Naive thymus-derived CD4-positive, alpha-beta T cell (primary cell): ENCODE results near the gene PPID. TPM values are rescaled to one million over a fixed set of nuclear protein-coding genes. Genes with fewer than 3 reads are reported as not detected.
"Not testable (repeated sequence)": the region's sequence is repeated elsewhere in the genome, so short reads cannot be mapped to it uniquely, and the experiment has no call there.

ENCODE experiments used
- ATAC-seq: fragments of 150-1000 bp; cut with Tn5 transposase; 2 replicates; pipeline ENCODE4 v1.10.0; 2021; ENCODE audit warnings: mild to moderate bottlenecking, moderate library complexity
- CTCF ChIA-PET: fragments of 350-600 bp; sonication (Branson Sonifier 250); formaldehyde crosslinking; loops from one replicate; lab custom pipeline; 2021; ENCODE audit warnings: antibody characterized with exemption; lab: Charles Lee
- POLR2A ChIA-PET: fragments of 350-600 bp; sonication (Branson Sonifier 250); formaldehyde crosslinking; loops from one replicate; lab custom pipeline; 2021; ENCODE audit warnings: antibody characterized with exemption, inconsistent platforms; lab: Charles Lee
- DNase-seq, 9 donors: peaks; one replicate each; pipeline versions ENCODE4 v3.0.0 to v3.0.0-alpha.2; 2020 to 2022; ENCODE audit warnings: mixed read lengths in 1 of 9
- H3K27ac ChIP-seq: one replicate; pipeline ENCODE4 v1.7.0; 2013; ENCODE audit warnings: mild to moderate bottlenecking, low read depth, low read length, moderate library complexity
- H3K27me3 ChIP-seq, 2 donors: one replicate each; pipeline ENCODE4 v1.7.0; 2013; ENCODE audit warnings: low read length in 2 of 2, mild to moderate bottlenecking in 2 of 2, moderate library complexity in 2 of 2; ENCODE audit not compliant: control insufficient read depth in 2 of 2, insufficient read depth in 2 of 2
- H3K36me3 ChIP-seq, 3 experiments: 1 replicate in 2 of 3; 2 replicates in 1 of 3; pipeline ENCODE4 v1.7.0; 2013; ENCODE audit warnings: low read length in 3 of 3, mild to moderate bottlenecking in 3 of 3, moderate library complexity in 1 of 3; ENCODE audit not compliant: insufficient read depth in 3 of 3, control insufficient read depth in 2 of 3
- H3K4me1 ChIP-seq, 2 donors: one replicate each; pipeline ENCODE4 v1.7.0; 2013; ENCODE audit warnings: low read length in 2 of 2, mild to moderate bottlenecking in 2 of 2, moderate library complexity in 1 of 2; ENCODE audit not compliant: control insufficient read depth in 2 of 2, insufficient read depth in 2 of 2
- H3K4me3 ChIP-seq: 2 replicates; pipeline ENCODE4 v1.7.0; 2013; ENCODE audit warnings: mild to moderate bottlenecking, low read length
- H3K9me3 ChIP-seq, 3 experiments: 1 replicate in 2 of 3; 2 replicates in 1 of 3; pipeline ENCODE4 v1.7.0; 2013; ENCODE audit warnings: low read length in 3 of 3; ENCODE audit not compliant: control insufficient read depth in 2 of 3
- H3K27ac Mint-ChIP-seq, 9 donors: one replicate each; pipeline ENCODE4 v1.8.0; 2020 to 2022; ENCODE audit warnings: mixed read lengths in 9 of 9, mild to moderate bottlenecking in 8 of 9, moderate library complexity in 5 of 9, inconsistent platforms in 2 of 9
- H3K27me3 Mint-ChIP-seq, 5 donors: one replicate each; pipeline ENCODE4 v1.8.0; 2021 to 2022; ENCODE audit warnings: mixed read lengths in 5 of 5, mild to moderate bottlenecking in 1 of 5
- H3K36me3 Mint-ChIP-seq, 5 donors: one replicate each; pipeline ENCODE4 v1.8.0; 2020 to 2022; ENCODE audit warnings: mixed read lengths in 5 of 5, mild to moderate bottlenecking in 3 of 5, inconsistent platforms in 1 of 5
- H3K4me1 Mint-ChIP-seq, 7 donors: one replicate each; pipeline ENCODE4 v1.8.0; 2020 to 2022; ENCODE audit warnings: mixed read lengths in 7 of 7, mild to moderate bottlenecking in 3 of 7, inconsistent platforms in 1 of 7
- H3K4me3 Mint-ChIP-seq, 10 donors: one replicate each; pipeline ENCODE4 v1.8.0; 2020 to 2022; ENCODE audit warnings: mild to moderate bottlenecking in 10 of 10, mixed read lengths in 10 of 10, moderate library complexity in 6 of 10, inconsistent platforms in 2 of 10
- H3K9me3 Mint-ChIP-seq, 11 donors: one replicate each; pipeline ENCODE4 v1.8.0; 2020 to 2022; ENCODE audit warnings: mixed read lengths in 11 of 11, mild to moderate bottlenecking in 4 of 11, inconsistent platforms in 1 of 11, moderate library complexity in 1 of 11
- intact Hi-C, 2 donors: fragments of 100-400 bp; cut with micrococcal nuclease; formaldehyde crosslinking; loops; one replicate each; pipeline ENCODE4 v1.15.1; 2023
- polyA plus RNA-seq, 2 donors: library from polyadenylated mRNA; unstranded; fragments of 300-500 nt; fragmentation: Illumina TruSeq; gene quantifications; one replicate each; pipeline ENCODE4 v1.2.3, GENCODE V29; 2021
- total RNA-seq, 6 experiments: library from RNA in 5 of 6; stranded (reverse) in 5 of 6; gene quantifications; 1 replicate in 5 of 6; 2 replicates in 1 of 6; pipeline ENCODE4 v1.2.3 and lab custom pipeline; 2021 to 2026

Gene PPID
- total and polyA plus RNA-seq, 7 experiments from 2014 or later: 13.4 to 52.0 (median 28.9) TPM

DNA sequence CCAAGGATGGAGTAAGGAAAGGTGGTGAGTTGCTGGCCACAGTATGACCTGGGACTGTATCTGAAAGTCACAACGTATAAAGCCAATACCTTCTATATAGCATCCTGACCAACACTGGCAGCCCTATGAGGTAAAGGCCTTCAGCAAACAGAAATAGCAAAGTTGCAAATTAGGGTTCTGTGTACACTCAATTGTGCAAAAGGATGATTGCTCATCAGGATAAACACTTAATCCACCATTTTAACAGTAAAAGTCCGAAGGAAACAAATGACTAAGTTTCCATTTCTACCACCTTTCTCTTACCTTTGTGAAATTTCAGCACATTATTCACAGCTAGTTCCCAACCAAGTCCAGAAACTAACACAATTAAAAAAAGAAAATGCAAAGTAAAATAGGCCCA lies 44.3 kb upstream of the PPID start:
- ChIA-PET POLR2A (no interaction called here), CTCF (no interaction called here)
- Mint-ChIP-seq H3K27ac (peak overlapping the region in 7 of 9 donors; percentile 2 to 91 (median 80)), H3K27me3 (peaks cover 0 to 5% (median 0%) of the 10 kb centered on the region in 5 donors), H3K36me3 (no peaks in the 10 kb centered on the region), H3K4me3 (peak overlapping the region in 9 of 10 donors; percentile 80 to 95 (median 86)), H3K9me3 (peaks cover 0 to 4% (median 0%) of the 10 kb centered on the region in 11 donors), H3K4me1 (peaks cover 17 to 44% (median 34%) of the 10 kb centered on the region in 7 donors)
- intact Hi-C loops: no loop called here
- DNase-seq (no peak), ATAC-seq (no peak)
- no peak overlapping the region for H3K27ac ChIP-seq
- no peaks in the 10 kb centered on the region for H3K27me3 ChIP-seq
- H3K4me1 ChIP-seq: peaks cover 0 to 8% of the 10 kb centered on the region in 2 donors
- peaks cover 0 to 5% (median 0%) of the 10 kb centered on the region in 3 experiments for H3K36me3 ChIP-seq
- no peak overlapping the region for H3K4me3 ChIP-seq
- no peaks in the 10 kb centered on the region for H3K9me3 ChIP-seq

DNA sequence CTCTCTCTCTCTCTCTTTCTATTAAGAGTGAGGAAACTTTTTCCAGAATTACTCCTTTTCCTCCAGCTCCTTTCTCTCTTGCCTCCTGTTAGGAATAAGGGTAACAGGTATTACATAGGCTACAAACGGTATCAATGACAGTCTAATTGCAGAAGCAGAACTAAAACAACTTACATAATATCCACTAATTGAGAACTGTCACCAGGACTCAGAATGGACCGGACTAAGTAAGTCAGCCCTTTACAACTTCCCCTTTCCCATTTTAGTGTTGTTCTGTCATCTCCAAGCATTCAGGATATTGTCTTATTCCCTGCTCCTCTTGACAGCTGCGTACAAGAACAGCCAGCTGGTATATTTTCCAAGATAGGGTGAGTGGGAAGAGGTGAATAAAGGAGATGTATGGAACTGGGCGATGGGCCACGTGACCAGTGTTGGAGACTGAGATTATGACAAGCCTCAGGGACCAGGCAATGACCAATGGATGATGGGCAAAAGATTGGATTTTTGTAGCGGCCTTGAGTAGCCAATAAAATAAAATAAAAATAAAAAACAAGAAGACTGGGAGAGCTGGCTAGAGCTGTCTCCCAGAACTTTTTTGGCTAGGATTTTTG lies 43.3 kb upstream of the PPID start:
- Mint-ChIP-seq H3K27me3 (peaks cover 0 to 5% (median 0%) of the 10 kb centered on the region in 5 donors), H3K27ac (peak overlapping the region in 1 of 9 donors; percentile 43), H3K4me1 (peaks cover 11 to 35% (median 29%) of the 10 kb centered on the region in 7 donors), H3K4me3 (no peak overlapping the region), H3K36me3 (no peaks in the 10 kb centered on the region), H3K9me3 (peaks cover 0 to 4% (median 0%) of the 10 kb centered on the region in 11 donors)
- POLR2A ChIA-PET: interaction anchor here (0.6 kb wide), 1 partner anchor 39 kb away, joined by 3 read pairs; no protein-coding TSS in a partner anchor
- ATAC-seq (no peak), DNase-seq (no peak)
- no peaks in the 10 kb centered on the region for H3K9me3 ChIP-seq
- peaks cover 0 to 8% of the 10 kb centered on the region in 2 donors for H3K4me1 ChIP-seq
- intact Hi-C loops: no loop called here
- no peaks in the 10 kb centered on the region for H3K27me3 ChIP-seq
- H3K27ac ChIP-seq: no peak overlapping the region
- no peak overlapping the region for H3K4me3 ChIP-seq
- H3K36me3 ChIP-seq: peaks cover 0 to 5% (median 0%) of the 10 kb centered on the region in 3 experiments
- CTCF ChIA-PET: interaction anchor here (0.7 kb wide), 1 partner anchor 14 kb away, joined by 3 read pairs; no protein-coding TSS in a partner anchor

DNA sequence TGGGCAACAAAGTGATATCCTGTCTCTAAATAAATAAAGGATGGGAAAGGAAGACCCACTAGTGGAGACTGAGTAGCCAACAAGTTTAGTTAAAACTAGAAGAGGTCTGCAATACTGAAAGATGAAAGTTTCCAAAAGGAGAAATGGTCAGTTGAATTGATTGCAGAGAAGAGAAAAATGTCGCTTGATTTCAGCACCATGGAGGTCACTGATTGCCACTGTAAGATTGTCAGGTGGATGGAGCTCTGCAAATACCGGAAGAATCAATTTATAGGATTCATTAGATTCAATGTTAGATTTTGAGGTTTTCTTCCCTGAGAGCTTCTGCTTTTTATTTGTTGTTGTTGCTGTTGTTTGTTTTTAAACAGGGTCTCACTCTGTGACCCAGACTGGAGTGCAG lies 40.3 kb upstream of the PPID start:
- ATAC-seq: no peak
- DNase-seq: no peak
- Mint-ChIP-seq H3K27me3 (peaks cover 1 to 8% (median 4%) of the 10 kb centered on the region in 5 donors), H3K4me1 (peaks cover 0 to 14% (median 9%) of the 10 kb centered on the region in 7 donors), H3K27ac (no peak overlapping the region), H3K36me3 (peaks cover 0 to 5% (median 0%) of the 10 kb centered on the region in 5 donors), H3K4me3 (no peak overlapping the region), H3K9me3 (peaks cover 0 to 2% (median 0%) of the 10 kb centered on the region in 11 donors)
- intact Hi-C loops: no loop called here
- Histone ChIP-seq H3K4me3 (no peak overlapping the region), H3K9me3 (no peaks in the 10 kb centered on the region), H3K36me3 (no peaks in the 10 kb centered on the region), H3K27me3 (no peaks in the 10 kb centered on the region), H3K4me1 (no peaks in the 10 kb centered on the region), H3K27ac (no peak overlapping the region)
- ChIA-PET CTCF (interaction anchor here (0.7 to 1.0 kb wide), 2 partner anchors 15 to 88 kb away, joined by 3 to 4 read pairs; no protein-coding TSS in a partner anchor), POLR2A (no interaction called here)

DNA sequence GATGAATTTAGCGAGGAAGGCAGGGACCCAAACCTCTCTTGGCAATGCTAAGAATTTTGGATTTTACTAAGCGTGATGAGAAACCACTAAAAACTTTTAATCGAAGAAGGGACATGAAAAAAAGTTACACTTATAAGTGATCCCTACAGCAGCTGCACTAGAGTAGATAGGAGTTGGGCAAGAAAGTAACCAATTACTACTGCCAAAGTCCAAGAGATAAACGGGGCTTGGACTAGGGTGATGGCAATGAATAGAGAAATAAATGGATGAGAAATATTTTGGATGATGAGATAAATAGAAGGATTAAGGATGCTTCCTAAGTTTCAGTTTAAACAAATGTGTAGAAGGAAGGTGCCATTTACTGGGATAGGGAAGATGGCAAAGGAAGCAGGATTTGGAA lies 39.4 kb upstream of the PPID start:
- no peak overlapping the region for H3K27ac ChIP-seq
- ChIA-PET POLR2A (no interaction called here), CTCF (interaction anchor here (0.6 kb wide), 1 partner anchor 30 kb away, joined by 4 read pairs; no protein-coding TSS in a partner anchor)
- DNase-seq (no peak), ATAC-seq (no peak)
- H3K36me3 ChIP-seq: no peaks in the 10 kb centered on the region
- Mint-ChIP-seq H3K4me3 (no peak overlapping the region), H3K36me3 (peaks cover 0 to 5% (median 3%) of the 10 kb centered on the region in 5 donors), H3K9me3 (peaks cover 0 to 4% (median 0%) of the 10 kb centered on the region in 11 donors), H3K27me3 (peaks cover 4 to 10% (median 8%) of the 10 kb centered on the region in 5 donors), H3K27ac (no peak overlapping the region), H3K4me1 (peaks cover 0 to 5% (median 2%) of the 10 kb centered on the region in 7 donors)
- H3K27me3 ChIP-seq: no peaks in the 10 kb centered on the region
- H3K4me1 ChIP-seq: no peaks in the 10 kb centered on the region
- H3K9me3 ChIP-seq: no peaks in the 10 kb centered on the region
- H3K4me3 ChIP-seq: no peak overlapping the region
- intact Hi-C loops: no loop called here

DNA sequence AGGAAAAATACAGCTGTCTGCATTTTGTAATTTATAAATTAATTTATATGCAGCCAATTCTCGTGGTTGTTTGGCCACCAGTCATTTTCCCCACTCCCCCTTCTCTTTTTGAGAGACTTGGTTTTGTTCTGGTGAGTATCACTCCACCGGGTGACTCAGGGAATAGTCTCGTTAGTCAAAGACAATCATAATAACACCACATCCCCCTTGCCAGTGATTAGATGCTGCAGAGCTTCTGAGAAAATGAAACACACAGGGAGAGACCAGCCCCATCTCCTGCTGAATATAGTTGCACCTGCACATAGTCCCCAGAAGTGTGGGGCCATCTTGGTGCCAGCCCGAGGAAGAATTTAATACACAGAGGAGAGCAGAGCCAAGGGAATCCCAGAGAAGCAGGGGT lies 37.7 kb upstream of the PPID start:
- H3K4me1 ChIP-seq: no peaks in the 10 kb centered on the region
- H3K4me3 Mint-ChIP-seq: no peak overlapping the region
- no peaks in the 10 kb centered on the region for H3K4me1 Mint-ChIP-seq
- H3K36me3 Mint-ChIP-seq: peaks cover 0 to 11% (median 4%) of the 10 kb centered on the region in 5 donors
- H3K4me3 ChIP-seq: no peak overlapping the region
- intact Hi-C loops: no loop called here
- ChIA-PET POLR2A (interaction anchor here (0.5 kb wide), 1 partner anchor 62 kb away, joined by 3 read pairs; no protein-coding TSS in a partner anchor), CTCF (interaction anchor here (0.7 kb wide), 1 partner anchor 60 kb away, joined by 3 read pairs; no protein-coding TSS in a partner anchor)
- H3K27me3 ChIP-seq: no peaks in the 10 kb centered on the region
- H3K9me3 ChIP-seq: no peaks in the 10 kb centered on the region
- no peak overlapping the region for H3K27ac Mint-ChIP-seq
- H3K27me3 Mint-ChIP-seq: peaks cover 9 to 18% (median 12%) of the 10 kb centered on the region in 5 donors
- peaks cover 0 to 10% (median 5%) of the 10 kb centered on the region in 11 donors for H3K9me3 Mint-ChIP-seq
- H3K27ac ChIP-seq: no peak overlapping the region
- DNase-seq (no peak), ATAC-seq (no peak)
- H3K36me3 ChIP-seq: no peaks in the 10 kb centered on the region

DNA sequence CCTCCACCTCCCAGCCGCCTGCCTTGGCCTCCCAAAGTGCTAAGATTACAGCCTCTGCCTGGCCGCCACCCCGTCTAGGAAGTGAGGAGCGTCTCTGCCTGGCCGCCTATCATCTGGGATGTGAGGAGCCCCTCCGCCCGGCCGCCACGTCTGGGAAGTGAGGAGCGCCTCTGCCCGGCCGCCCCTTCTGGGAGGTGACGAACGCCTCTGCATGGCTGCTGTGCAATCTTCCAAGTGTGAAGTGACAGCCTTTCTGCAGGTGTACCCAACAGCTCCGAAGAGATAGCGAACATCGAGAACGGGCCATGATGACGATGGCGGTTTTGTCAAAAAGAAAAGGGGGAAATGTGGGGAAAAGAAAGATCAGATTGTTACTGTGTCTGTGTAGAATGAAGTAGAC lies 36.3 kb upstream of the PPID start:
- H3K27ac Mint-ChIP-seq, ATAC-seq, H3K4me3 ChIP-seq, POLR2A ChIA-PET, H3K4me3 Mint-ChIP-seq, H3K4me1 ChIP-seq, CTCF ChIA-PET, H3K36me3 ChIP-seq, H3K9me3 ChIP-seq, intact Hi-C loops, DNase-seq, H3K4me1 Mint-ChIP-seq, H3K27ac ChIP-seq, H3K27me3 ChIP-seq, H3K9me3 Mint-ChIP-seq: not testable (repeated sequence)
- H3K36me3 Mint-ChIP-seq: peaks cover 0 to 11% (median 4%) of the 10 kb centered on the region in 5 donors
- H3K27me3 Mint-ChIP-seq: peaks cover 11 to 26% (median 12%) of the 10 kb centered on the region in 5 donors
